HUDEP-2 (cell line): ENCODE data around the gene WDR83.
"Not testable (repeated sequence)": the region's sequence is repeated elsewhere in the genome, so short reads cannot be mapped to it uniquely, and the experiment has no call there.

Experiments used
- DNase-seq, 76 experiments: peaks; one replicate each; lab custom pipeline; 2025; ENCODE audit not compliant: unreplicated experiment in 76 of 76; lab: John Stamatoyannopoulos, UW

The WDR83 gene

GRCh38 chr19:12652219-12652618 is 14.4 kb upstream of the WDR83 start:
- DNase-seq = no peak

DNA sequence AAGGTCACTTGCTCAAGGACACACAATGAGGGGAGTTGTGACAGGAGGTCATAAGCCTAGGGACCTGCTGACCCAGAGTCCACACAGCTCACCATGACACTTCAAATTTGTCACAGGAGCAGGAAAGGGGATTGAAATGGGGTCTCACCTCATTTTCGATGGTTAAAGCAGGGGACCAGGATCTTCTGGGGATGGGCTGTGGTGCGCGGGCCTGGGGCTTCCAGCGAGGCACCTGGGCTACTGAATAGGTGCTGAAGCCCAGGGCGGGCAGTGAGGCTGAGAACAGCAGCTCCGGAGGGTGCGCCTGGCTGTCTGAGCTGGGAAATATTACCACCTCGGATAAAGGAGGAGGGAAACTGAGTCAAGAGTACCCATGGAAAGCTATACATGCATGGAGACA is 11.1 kb upstream of the WDR83 start:
- DNase-seq = no peak

- peak in 5 of 76 experiments; percentile 13 to 21 (median 17) for DNase-seq
Observed at GRCh38 chr19:12656899-12657571, 9.6 kb upstream of the WDR83 start.

- DNase-seq = no peak
Observed at GRCh38 chr19:12657966-12658365, 8.6 kb upstream of the WDR83 start.

DNA sequence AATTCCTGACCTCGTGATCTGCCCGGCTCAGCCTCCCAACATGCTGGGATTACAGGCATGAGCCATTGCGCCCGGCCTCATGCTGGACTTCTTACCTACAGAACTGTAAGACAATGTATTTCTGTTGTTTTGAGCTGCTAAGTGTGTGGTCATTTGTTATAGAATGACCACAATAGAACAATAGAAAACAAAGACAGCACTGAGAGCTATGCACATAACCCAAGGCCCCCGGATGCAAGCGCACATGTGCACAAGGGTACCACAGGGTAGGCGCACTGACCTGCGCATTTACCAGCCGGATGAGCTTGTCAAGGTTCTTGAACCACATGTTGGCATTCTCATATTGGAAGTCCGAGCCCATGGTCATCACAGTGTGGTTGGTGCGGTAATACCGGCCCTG is 5.6 kb upstream of the WDR83 start:
- no peak for DNase-seq

- DNase-seq = peak in 59 of 76 experiments; percentile 14 to 75 (median 40)
Observed at GRCh38 chr19:12664406-12665280, 2.0 kb upstream of the WDR83 start.

GRCh38 chr19:12665281-12665573 is 1.4 kb upstream of the WDR83 start:
- DNase-seq = no peak

GRCh38 chr19:12665671-12666264 is 839 bp upstream of the WDR83 start:
- DNase-seq = no peak

GRCh38 chr19:12667731-12668302 is 1.2 kb downstream of the WDR83 start:
- peak in 13 of 76 experiments; percentile 8 to 53 (median 17) for DNase-seq

GRCh38 chr19:12668346-12668745 is 1.7 kb downstream of the WDR83 start:
- DNase-seq = no peak

DNA sequence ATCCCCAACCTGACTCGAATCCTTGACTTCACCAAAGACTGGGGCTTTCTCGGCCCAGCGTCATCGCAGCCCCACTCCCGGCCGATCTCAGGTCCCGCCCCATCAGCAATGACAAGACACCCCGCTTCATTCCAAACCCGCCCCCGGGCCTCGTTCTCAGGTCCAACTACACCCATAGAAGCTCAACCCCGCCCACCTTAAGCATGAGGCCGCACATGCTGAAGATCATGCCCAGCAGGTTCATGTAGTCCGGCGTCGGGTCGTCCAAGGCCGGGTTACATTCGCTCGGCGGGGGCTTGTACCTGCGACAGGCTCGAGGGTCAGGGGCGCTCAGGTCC is 2.3 kb downstream of the WDR83 start:
- DNase-seq = peak in 61 of 76 experiments; percentile 10 to 94 (median 60)

DNA sequence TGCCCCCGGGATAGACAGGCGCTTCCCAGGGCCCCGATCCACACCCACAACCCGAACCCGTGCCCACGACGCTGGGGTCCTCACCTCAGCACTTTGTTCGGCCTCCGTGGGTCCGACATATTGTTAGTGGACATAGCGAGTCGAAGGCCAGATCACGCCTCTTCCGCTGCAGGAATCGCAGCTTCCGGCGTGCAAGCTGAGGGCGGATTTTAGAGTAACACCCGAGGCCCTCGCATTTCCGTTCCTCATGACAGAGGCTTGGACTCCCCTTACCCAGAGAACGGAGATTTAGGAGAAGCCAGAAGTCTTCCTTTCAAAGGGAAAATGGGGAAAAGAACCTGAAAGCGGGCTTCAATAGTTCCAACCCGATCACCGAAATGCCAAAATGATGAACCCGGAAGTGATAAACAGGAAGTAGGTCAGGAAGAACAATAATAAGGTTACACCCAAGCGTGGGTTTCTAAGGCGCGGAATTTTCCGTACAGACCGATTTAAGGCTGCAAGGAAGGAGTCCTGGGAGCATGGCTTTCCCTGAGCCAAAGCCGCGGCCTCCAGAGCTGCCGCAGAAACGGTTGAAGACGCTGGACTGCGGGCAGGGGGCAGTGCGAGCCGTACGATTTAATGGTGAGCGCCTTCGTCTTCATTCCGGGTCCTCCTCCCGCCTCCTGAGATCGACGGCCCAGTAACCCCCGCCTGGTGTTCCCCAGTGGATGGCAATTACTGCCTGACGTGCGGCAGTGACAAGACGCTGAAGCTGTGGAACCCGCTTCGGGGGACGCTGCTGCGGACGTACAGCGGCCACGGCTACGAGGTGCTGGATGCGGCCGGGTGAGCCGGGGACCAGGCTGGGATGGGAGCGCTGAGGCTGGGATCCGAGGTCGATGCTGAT is 2.9 kb downstream of the WDR83 start:
- peak in 72 of 76 experiments; percentile 10 to 94 (median 70) for DNase-seq

DNA sequence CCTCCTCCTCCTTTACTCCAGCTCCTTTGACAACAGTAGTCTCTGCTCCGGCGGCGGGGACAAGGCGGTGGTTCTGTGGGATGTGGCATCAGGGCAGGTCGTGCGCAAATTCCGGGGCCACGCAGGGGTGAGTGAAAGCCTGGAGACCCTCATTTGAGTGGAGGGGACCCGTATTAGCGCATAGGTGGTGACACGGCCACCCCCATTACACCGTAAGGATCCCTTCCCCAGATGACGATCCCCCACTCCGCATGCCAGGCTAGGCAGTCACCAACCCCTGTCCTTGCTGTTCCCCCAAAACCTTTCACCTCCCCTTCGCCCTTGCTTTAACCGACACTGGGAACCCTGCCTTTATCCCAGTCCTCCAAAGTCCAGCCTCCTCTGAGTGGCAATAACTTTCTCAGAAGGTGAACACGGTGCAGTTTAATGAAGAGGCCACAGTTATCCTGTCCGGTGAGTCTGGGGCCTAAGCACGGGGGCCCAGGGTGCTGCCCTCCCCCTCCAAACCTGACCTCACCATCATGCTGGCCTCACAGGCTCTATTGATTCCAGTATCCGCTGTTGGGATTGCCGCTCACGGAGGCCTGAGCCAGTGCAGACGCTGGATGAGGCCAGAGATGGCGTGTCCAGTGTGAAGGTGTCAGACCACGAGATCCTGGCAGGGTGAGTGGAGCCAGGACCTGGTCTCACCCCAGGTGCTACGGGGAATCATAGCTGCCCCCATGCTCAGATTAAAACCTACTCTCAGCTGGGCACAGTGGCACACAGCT is 3.7 kb downstream of the WDR83 start:
- no peak for DNase-seq

GRCh38 chr19:12672744-12673143 is 6.1 kb downstream of the WDR83 start:
- DNase-seq = no peak

DNA sequence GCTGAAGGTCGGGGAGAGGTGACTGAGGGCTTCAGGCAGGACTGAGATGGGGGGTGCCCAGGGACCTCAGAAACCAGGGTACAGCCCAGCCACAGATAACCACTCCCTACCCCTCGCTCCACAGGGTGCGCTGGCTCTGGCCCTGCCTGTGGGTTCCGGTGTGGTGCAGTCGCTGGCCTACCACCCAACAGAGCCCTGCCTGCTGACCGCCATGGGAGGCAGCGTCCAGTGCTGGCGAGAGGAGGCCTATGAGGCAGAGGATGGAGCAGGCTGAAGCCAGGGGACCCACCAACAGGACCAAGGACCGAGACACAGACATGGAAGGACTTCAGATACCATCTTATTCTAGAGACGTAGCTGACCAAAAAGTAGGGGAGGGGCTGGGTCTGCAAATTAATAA is 8.8 kb downstream of the WDR83 start:
- no peak for DNase-seq

- no peak for DNase-seq
Observed at GRCh38 chr19:12675940-12676339, 9.3 kb downstream of the WDR83 start.

DNA sequence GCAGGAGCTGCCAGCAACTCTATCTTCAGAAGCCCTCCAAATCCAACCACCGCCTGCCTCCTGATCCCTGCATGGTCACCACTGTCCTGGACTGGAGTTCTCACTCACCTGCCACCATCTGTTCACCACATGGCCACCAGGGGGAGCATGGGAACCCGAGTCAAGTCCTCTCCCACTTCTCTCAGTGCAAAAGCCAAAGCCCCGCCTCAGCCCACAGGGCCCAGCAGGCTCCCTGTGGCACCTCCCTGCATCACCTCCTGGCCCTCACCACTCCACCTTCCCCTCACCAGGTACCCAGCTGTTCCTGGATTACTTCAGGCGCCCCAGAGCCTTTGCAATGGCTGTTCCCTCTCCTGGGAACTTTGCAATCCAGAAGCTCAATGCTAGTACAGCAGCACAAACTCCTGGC is 9.8 kb downstream of the WDR83 start:
- peak in 73 of 76 experiments; percentile 39 to 96 (median 83) for DNase-seq

DNA sequence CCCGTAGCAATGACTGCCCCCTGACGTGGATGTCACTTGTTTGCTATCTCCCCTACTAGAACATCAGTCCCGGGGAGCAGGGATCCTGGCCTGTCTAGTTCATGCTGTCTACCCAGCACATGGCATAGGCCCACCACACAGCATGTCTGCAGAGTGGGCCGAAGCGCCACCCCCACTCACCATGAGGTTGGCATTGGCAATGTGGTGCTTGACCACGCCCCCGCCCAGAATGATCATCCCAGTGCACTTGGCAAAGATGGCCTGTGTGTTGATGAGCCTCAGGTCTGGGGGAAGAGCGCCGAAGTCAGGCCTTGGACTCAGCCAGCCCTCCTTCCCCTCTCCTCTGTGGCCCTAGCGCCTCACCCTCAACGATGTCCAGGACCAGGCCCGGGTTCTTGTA is 10.3 kb downstream of the WDR83 start:
- no peak for DNase-seq

DNA sequence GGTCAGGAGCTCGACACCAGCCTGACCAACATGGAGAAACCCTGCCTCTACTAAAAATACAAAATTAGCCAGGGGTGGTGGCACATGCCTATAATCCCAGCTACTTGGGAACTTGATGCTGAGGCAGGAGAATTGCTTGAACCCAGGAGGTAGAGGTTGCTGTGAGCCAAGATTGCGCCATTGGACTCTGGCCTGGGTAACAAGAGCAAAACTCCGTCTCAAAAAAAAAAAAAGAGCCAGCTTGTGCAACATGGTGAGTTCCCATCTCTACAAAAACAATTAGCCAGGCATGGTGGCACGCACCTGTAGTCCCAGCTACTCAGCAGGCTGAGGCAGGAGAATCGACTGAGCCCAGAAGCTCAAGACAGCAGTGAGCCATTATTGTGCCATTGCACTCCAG is 11.4 kb downstream of the WDR83 start:
- DNase-seq = not testable (repeated sequence)

DNA sequence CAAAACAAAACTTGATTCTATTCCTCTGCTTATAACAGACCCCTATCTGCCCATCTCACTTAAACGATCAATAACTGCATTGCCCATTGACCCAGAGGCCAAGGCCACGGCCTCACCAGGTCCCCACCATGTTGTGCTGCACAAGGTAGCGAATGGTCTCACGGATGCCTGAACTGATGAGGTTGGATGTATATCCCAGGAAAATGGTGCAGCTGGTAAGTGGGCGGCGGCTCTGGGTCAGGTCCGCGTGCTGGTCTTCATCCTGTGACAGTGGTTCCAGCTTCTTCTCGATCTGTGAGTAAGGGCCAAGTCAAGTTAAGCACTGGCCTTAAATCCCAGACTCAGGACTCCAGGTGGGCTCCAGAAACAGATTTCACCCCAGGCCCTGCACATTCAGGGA is 13.4 kb downstream of the WDR83 start:
- DNase-seq = no peak
